GM21381 (cell line): ENCODE measurements around the gene GOLGA6L9.
A peak's percentile ranks its signal among the peaks of the same experiment; 100 is the strongest.
"Not testable (repeated sequence)": the region's sequence is repeated elsewhere in the genome, so short reads cannot be mapped to it uniquely, and the experiment has no call there.

Source experiments
- ATAC-seq: cut with Tn5 transposase; IDR thresholded peaks from one replicate; pipeline ENCODE4 v1.9.1; 2021; ENCODE audit warnings: mild to moderate bottlenecking, moderate library complexity; ENCODE audit not compliant: unreplicated experiment

The GOLGA6L9 gene, protein sequence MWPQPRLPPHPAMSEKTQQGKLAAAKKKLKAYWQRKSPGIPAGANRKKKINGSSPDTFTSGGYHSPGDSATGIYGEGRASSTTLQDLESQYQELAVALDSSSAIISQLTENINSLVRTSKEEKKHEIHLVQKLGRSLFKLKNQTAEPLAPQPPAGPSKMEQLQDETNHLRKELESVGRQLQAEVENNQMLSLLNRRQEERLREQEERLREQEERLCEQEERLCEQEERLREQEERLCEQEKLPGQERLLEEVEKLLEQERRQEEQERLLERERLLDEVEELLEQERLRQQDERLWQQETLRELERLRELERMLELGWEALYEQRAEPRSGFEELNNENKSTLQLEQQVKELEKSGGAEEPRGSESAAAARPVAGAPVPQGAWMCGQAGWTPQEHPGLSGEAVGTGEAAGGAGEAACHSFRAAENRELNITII

GRCh38 chr15:82429693-82430092 is at the start of gene GOLGA6L9:
TSS of gene GOLGA6L9 (plus strand) at chr15:82429816. CDS start at chr15:82430080, 264 bp downstream.
- not testable (repeated sequence) for ATAC-seq

DNA sequence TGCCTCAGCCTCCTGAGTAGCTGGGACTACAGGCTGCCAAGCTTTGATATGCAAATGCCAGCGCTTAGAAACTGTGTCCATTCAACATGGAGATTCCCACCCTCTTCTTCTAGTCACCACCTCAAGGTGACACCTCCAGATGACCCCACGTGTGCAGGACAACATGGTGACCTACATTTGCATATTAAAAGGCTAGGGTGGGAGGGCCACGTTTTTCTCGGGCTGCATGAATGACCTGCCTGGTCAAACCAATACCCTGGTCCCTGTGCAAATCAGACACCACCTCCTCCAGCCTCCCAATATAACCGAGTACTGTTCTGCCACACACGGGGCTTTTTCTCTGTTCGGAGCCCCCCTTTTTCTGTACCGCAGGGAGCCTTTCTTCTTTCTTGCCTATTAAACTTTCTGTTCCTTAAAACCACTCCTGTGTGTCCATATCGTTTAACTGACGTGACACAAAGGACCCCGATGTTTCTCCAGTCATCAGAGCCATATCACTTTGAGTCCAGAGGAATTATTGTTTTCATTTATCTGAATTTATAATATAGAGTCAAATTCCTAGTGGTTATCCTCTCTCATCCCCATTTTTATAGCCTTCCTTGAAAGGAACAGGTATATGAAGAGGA is 48.2 kb upstream of the GOLGA6L9 start:
- ATAC-seq: not testable (repeated sequence)

- not testable (repeated sequence) for ATAC-seq
Observed at GRCh38 chr15:82387209-82387608, 42.4 kb upstream of the GOLGA6L9 start.

- not testable (repeated sequence) for ATAC-seq
Observed at GRCh38 chr15:82390152-82390551, 39.5 kb upstream of the GOLGA6L9 start.

DNA sequence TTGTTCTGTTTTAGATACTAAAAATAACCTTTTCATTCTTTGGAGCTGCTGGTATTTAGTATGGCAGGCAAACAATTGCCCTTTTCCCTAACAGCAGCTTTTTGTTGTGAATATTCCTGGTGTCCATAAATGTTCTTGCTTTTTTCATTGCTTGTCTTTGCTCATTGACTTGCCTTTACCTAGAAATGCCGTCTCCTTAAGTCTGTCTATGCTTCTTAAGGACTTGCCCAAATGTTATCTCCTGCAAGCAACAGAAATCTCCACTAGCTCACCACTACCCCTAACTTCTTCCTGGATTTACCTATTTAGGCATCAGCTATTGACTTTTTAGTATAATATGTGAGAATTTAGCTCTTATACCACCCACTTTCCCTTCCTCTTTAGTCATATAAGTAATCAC is 37.5 kb upstream of the GOLGA6L9 start:
- ATAC-seq: not testable (repeated sequence)

- ATAC-seq: no peak
Observed at GRCh38 chr15:82393671-82394070, 35.9 kb upstream of the GOLGA6L9 start.

DNA sequence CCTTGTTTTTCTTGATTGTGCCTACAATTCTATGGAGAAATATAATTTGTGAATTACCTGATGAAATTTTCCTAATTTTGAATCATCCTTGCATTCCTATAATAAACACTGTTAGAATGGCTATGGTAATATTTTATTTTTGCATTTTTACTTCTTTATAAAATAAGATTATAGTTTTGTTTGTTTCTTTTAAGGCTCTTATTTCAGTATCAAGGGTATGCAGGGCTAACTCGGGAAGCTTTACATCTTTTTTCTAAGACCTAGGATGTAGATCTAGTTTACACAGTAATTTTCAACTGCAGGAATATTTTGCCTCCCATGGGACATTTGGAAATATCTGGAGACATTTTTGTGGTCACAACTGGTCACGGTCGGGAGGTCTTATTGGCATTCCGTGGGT is 33.8 kb upstream of the GOLGA6L9 start:
- not testable (repeated sequence) for ATAC-seq

DNA sequence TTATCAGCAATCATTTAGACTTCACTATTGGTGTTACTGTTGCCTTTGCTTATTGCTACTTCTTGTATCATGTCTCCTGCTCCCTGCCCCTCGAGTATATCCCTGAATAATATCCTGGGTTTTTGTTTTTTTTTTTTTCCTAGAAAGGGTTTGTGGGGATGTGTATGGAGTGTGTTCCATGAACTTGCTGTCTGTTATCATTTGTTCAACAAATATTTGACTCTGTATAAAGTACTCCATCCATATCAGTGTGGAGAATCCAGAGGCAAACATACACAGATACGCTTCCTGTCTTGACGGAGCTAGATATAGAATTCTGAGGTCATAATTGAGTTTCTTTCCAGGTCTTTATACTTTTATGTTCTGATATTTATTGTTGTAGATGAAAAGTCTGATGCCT is 31.8 kb upstream of the GOLGA6L9 start:
- ATAC-seq: no peak

DNA sequence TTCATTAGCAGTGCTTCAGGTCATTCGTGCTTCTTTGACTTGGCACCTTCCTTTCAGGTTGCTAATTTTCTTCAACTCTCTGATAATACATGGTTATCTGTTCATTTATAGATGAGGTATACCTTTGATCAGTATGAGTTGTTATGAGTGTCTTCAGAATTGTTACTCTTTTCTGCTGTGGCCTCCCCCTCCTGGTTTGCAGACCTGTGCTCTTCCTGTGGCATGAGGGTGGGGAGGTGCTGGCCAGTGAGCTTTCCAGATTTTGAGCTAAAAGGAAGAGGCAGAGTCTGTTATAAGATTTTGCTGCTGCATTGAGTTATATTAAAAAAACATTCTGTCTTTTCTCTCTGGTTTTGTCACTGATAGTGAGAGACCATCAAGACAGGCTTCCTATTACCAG is 30.8 kb upstream of the GOLGA6L9 start:
- no peak for ATAC-seq

DNA sequence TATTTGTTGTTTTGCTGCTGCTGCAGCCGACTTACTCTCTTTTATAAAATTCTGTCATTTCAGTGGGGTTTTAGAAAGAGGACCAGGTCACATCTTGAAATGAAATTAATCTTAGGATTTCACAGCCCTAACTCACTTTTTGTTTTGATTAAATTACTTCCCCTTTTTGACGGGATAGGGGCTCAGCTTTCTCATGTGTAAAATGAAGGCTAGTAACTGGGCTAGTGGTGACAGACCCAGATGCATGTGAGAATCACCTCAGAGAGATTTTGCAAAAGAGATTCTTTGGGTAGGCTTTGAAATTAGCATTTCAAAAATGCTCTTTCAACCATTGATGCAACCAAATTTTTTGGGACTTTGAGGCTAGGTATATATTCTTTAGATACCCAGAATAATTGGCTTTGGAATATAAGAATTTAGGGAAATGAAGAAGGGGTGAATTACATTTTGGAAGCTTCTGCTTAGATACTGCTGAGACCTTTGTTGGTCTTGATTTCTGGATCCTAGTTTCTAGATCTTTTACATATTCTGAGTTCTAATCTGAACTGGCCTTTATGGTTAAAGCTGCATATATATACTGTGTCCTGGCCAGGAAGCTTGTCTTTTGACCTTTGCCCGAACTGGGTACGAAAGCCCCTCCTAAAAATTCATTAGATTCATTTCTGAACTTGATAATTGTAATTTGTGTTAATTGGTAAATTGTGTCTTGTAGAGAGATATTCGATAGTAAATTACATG is 30.1 kb upstream of the GOLGA6L9 start:
- not testable (repeated sequence) for ATAC-seq

GRCh38 chr15:82401918-82402317 is 27.7 kb upstream of the GOLGA6L9 start:
- not testable (repeated sequence) for ATAC-seq

DNA sequence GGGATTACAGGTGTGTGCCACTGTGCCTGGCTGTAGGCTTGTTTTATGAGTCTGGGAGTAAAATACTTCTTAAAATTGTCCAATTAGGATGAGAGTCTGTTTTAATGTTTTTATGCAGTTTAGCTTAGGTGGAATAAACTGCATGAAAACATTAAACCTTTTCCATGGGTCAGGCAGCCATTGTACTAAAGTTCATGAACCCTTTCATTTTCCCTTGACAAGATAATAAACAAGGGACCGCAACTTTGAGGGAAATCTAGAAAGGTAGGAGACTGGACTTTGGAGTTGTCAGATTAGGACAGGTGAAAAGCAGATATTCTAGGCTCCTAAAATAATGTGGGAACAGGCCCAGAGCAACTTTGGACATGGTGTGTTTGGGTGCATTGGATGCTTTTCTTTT is 27.3 kb upstream of the GOLGA6L9 start:
- not testable (repeated sequence) for ATAC-seq

- not testable (repeated sequence) for ATAC-seq
Observed at GRCh38 chr15:82406211-82406610, 23.4 kb upstream of the GOLGA6L9 start.

DNA sequence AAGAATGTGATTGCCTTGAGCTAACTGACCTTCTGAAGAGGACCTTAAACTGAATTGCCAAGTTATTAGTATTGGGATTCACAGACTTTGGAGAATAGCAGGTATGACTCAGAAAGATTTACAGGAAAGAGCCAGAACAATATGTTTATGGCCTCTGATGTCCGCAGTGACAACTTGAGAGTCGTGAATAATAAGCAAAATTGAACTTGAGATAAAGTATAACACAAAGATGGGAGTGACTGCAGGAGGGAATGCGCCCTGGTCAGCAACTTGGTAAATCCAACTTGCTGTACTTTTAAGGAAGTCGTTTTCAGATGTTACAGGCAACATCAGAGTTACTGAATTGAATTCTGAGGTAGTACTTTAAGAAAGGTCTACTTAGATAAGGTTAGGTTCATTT is 19.3 kb upstream of the GOLGA6L9 start:
- not testable (repeated sequence) for ATAC-seq

GRCh38 chr15:82411595-82411994 is 18.0 kb upstream of the GOLGA6L9 start:
- ATAC-seq: peak; percentile 50

GRCh38 chr15:82414525-82415191 is 15.0 kb upstream of the GOLGA6L9 start:
- ATAC-seq: not testable (repeated sequence)

- ATAC-seq: not testable (repeated sequence)
Observed at GRCh38 chr15:82420516-82420915, 9.1 kb upstream of the GOLGA6L9 start.

GRCh38 chr15:82420966-82421365 is 8.7 kb upstream of the GOLGA6L9 start:
- ATAC-seq: not testable (repeated sequence)

- ATAC-seq: not testable (repeated sequence)
Observed at GRCh38 chr15:82427117-82427516, 2.5 kb upstream of the GOLGA6L9 start.

- ATAC-seq: not testable (repeated sequence)
Observed at GRCh38 chr15:82445420-82445819, 15.8 kb downstream of the GOLGA6L9 start.

- ATAC-seq: not testable (repeated sequence)
Observed at GRCh38 chr15:82457336-82457735, 27.7 kb downstream of the GOLGA6L9 start.
